ENCODE measurements around the gene DIS3L. TPM values are rescaled to one million over a fixed set of nuclear protein-coding genes. Genes with fewer than 3 reads are reported as not detected.
"Not testable (repeated sequence)": the region's sequence is repeated elsewhere in the genome, so short reads cannot be mapped to it uniquely, and the experiment has no call there.

The DIS3L gene
- 10 to 100 TPM; 23.5 to 26.3 TPM for total RNA-seq

DNA sequence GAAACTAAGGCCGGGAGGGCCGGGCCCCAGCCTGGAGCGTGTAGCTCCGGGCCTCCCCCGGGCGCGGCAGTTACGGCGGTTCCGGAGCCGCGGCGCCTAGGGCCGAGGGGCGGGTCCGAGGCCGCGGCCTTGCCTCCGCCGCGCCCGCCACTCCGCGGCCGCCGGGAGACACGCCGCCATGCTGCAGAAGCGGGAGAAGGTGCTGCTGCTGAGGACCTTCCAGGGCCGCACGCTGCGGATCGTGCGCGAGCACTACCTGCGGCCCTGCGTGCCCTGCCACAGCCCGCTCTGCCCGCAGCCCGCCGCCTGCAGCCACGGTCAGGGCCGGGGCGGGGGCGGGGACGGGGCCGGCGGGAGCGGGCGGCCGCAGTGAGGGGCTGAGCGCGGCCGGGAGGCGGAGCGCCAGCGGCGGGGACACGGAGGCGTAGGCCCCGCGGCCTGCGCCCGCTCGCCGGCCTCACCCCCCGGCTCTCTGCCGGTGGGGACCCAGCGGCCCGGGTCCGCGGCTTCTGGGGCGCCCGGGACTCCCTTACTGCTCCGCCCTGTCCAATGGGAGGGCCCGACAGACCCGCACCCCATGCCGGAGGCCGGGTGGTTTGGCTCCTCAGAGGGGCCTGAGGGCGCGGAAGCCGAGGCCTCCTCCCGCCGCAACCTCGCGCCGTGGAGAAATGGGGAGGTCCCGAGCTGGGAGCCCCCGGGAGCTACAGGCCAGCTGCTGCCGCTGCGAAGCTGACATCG lies at the start of gene DIS3L:
TSS of gene DIS3L (plus strand) at position 150 of the 738 bp plus-strand sequence. CDS start at position 179, 29 bp downstream.
- peak; percentile 68 for DNase-seq
- intact Hi-C loops (cut with micrococcal nuclease), result loop anchor here (2.0 to 10.0 kb wide), 4 partner anchors 64 to 679 kb away; partner anchors contain the start of genes INTS14, RAB11A and TIPIN
- H3K9me3 Mint-ChIP-seq, result no peaks in the 10 kb centered on the region
- no peaks in the 10 kb centered on the region for H3K27me3 Mint-ChIP-seq
- peaks cover 9% of the 10 kb centered on the region for H3K36me3 Mint-ChIP-seq
- peak within 1 kb of the TSS; percentile 89 for H3K27ac Mint-ChIP-seq
- ChIA-PET POLR2A (interaction anchor here (0.8 to 1.7 kb wide), 10 partner anchors 63 to 989 kb away, joined by 3 to 7 read pairs (median 4); partner anchors contain the start of genes HACD3, MAP2K1, RAB11A and RNU5B-1), CTCF (interaction anchor here (0.6 to 1.6 kb wide), 5 partner anchors 42 to 683 kb away, joined by 3 to 5 read pairs (median 3); partner anchors contain the start of genes INTS14 and RAB11A)
- peak within 1 kb of the TSS; percentile 84 for H3K4me3 Mint-ChIP-seq
- peaks cover 39% of the 10 kb centered on the region for H3K4me1 Mint-ChIP-seq (ENCODE audit: low read depth)

DNA sequence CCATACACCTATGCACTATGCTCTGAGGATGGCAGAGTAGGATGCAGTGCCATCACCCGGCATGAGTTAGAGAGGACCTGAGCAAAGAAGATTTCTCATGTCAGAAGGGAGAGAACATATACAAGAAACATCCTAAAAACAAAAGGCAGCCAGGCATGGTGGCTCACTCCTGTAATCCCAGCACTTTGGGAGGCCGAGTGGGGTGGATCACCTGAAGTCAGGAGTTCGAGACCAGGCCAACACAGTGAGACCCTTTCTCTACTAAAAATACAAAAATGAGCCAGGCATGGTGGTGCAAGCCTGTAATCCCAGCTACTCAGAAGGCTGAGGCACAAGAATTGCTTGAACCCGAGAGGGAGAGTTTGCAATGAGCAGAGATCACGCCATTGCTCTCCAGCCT lies 47.5 kb upstream of the DIS3L start:
- H3K36me3 Mint-ChIP-seq; POLR2A ChIA-PET; H3K4me1 Mint-ChIP-seq (ENCODE audit: low read depth); DNase-seq; intact Hi-C loops (cut with micrococcal nuclease); CTCF ChIA-PET; H3K4me3 Mint-ChIP-seq; H3K27ac Mint-ChIP-seq; H3K9me3 Mint-ChIP-seq: not testable (repeated sequence)
- peaks cover 29% of the 10 kb centered on the region for H3K27me3 Mint-ChIP-seq

DNA sequence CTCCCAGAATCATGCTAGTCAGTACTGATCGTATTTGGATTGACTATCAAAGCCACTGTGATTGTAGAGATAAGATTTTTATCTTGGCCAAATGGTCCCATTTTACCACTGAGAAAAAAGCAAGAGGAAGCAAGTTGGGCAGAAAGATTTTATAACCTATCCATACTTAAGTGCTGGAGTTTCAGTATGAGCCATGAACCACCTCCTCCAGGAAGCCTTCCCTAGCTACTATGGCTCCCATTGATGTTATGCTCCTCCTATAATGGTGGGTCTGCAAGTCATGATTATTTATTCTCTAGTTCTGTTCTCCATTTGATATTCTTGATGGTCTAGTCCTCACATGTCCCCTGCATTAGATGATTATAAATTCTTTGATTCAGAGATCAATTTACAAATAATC lies 46.4 kb upstream of the DIS3L start:
- H3K36me3 Mint-ChIP-seq, result no peaks in the 10 kb centered on the region
- CTCF ChIA-PET, result no interaction called here

DNA sequence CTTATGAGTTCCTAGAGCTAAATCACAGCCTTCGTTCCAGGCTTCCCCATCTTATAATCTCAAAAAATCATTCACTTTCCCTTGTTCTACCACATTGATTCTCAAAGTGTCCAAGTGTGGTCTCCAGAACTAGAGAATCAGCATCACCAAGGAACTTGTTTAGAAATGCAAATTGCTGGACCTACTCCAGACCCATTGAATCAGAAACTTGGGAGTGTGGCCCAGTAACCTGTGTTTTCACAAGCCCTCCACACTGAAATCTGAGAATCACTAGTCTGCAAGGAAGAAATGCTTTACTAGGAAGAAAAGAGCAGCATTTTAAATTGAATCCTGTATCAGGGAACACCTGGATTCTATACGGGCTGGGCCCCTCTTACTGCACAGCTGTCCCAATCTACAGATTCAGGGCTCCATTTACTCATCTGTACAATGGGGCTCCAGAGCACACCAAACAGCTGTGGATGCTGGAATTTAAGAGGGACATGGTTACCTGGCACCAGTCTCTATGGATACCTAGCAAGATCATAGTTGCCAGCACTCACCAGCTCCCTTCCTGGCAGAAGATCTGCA lies 43.7 kb upstream of the DIS3L start:
- CTCF ChIA-PET, result interaction anchor here (0.6 kb wide), 1 partner anchor 163 kb away, joined by 3 read pairs; no protein-coding TSS in a partner anchor
- POLR2A ChIA-PET, result no interaction called here
- H3K9me3 Mint-ChIP-seq, result no peaks in the 10 kb centered on the region
- H3K36me3 Mint-ChIP-seq, result no peaks in the 10 kb centered on the region
- intact Hi-C loops (cut with micrococcal nuclease), result loop anchor here (5.0 kb wide), 2 partner anchors 38 to 248 kb away; partner anchors contain the start of gene SNAPC5
- no peak overlapping the region for H3K4me3 Mint-ChIP-seq
- peaks cover 47% of the 10 kb centered on the region for H3K27me3 Mint-ChIP-seq
- no peak overlapping the region for H3K27ac Mint-ChIP-seq
- H3K4me1 Mint-ChIP-seq (ENCODE audit: low read depth), result peaks cover 9% of the 10 kb centered on the region
- no peak for DNase-seq

More for the DNA sequence above, 46.4 kb upstream of the DIS3L start:
- intact Hi-C loops (cut with micrococcal nuclease), result no loop called here
- Mint-ChIP-seq H3K9me3 (no peaks in the 10 kb centered on the region), H3K4me3 (no peak overlapping the region), H3K27me3 (peaks cover 35% of the 10 kb centered on the region), H3K4me1 (ENCODE audit: low read depth) (no peaks in the 10 kb centered on the region), H3K27ac (no peak overlapping the region)
- DNase-seq, result no peak
- POLR2A ChIA-PET, result no interaction called here

DNA sequence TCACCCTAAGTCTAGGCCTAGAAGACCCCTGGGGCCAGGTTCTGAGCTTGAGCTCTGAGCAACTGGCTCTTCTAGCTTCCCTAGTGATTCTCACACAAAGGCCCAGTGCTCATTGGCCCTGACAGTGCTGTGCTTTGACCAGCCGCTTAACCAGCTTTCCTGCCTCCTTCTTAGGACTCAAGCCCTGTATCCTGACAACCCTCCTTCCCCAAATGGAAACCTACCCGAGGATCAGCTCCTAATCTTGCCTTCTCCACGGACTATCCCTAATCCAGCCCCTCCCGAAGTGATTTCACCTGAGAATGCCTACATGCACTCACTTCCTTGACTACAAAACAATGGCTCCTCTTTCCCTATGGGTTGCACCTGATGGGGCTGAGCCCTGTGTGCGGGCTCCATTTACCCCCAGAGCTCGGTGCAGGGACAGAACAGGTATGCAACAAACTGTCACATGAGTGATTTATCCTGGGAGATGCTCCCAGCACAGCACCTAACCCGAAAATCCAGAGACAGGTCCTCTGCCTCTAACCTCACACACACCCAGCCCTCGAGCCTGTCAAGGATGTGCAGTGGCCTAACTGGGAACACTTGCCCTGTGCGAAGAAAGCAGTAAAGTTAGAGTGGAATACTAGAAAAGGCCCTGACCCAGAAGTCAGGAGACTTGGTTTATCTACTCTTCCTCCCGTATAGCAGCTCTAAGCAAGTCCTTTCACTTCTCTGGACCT lies 42.1 kb upstream of the DIS3L start:
- Mint-ChIP-seq H3K27me3 (peaks cover 56% of the 10 kb centered on the region), H3K9me3 (no peaks in the 10 kb centered on the region), H3K27ac (no peak overlapping the region), H3K4me3 (no peak overlapping the region), H3K36me3 (no peaks in the 10 kb centered on the region), H3K4me1 (ENCODE audit: low read depth) (peaks cover 9% of the 10 kb centered on the region)
- intact Hi-C loops (cut with micrococcal nuclease), result loop anchor here (5.0 kb wide), 2 partner anchors 36 to 246 kb away; partner anchors contain the start of gene SNAPC5
- CTCF ChIA-PET, result interaction anchor here (1.0 to 1.6 kb wide), 6 partner anchors 10 to 43 kb away, joined by 3 to 9 read pairs (median 5); no protein-coding TSS in a partner anchor
- no peak for DNase-seq
- POLR2A ChIA-PET, result no interaction called here

DNA sequence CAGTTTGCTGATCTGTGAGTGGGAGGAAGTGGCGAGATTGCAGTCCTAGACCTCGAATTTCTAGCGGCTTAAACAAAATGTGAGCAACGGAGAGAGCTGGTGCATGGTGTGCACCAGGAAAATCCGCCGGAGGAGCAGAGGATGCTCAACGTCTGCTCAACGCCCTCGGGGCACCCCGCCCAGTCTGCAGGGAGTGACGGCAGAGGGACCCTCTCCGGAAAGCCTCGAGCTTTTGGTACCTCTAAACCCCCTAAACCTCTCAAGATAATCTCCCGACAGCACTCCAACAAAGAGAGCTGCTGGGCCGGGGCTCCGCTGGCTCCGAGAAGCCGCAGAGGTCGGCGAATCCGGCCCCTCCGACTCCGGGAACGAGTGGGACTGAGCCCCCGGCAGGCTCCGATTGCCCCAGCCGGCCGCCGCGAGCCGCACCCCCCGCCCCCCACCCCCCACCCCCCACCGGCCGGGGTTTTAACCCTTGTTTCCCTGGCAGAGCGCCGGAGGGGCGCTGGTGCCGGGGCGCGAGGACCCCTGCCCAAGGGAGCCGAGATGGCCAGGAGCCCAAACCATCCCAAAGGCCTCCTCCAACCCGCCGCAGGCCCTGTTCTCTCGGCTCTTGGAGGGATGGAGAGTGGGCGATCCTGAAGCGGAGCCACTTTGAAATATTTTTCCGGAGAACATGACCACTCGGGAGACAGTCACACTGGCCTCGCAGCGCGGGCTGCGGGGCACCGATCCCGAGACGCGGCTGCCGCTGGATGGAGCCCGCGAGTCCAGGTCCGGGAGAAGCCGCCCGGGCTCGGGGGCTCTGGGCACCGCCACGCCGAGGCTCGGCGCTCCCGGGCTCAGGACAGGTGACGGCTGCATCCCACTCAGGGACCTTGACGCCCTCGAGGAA lies 41.3 kb upstream of the DIS3L start:
- no peaks in the 10 kb centered on the region for H3K9me3 Mint-ChIP-seq
- intact Hi-C loops (cut with micrococcal nuclease), result loop anchor here (5.0 kb wide), 2 partner anchors 35 to 245 kb away; partner anchors contain the start of gene SNAPC5
- peaks cover 58% of the 10 kb centered on the region for H3K27me3 Mint-ChIP-seq
- no peak overlapping the region for H3K27ac Mint-ChIP-seq
- H3K36me3 Mint-ChIP-seq, result no peaks in the 10 kb centered on the region
- peaks cover 9% of the 10 kb centered on the region for H3K4me1 Mint-ChIP-seq (ENCODE audit: low read depth)
- ChIA-PET CTCF (interaction anchor here (1.0 to 1.6 kb wide), 6 partner anchors 11 to 43 kb away, joined by 3 to 9 read pairs (median 5); no protein-coding TSS in a partner anchor), POLR2A (no interaction called here)
- H3K4me3 Mint-ChIP-seq, result peak overlapping the region; percentile 60
- peak; percentile 65 for DNase-seq

DNA sequence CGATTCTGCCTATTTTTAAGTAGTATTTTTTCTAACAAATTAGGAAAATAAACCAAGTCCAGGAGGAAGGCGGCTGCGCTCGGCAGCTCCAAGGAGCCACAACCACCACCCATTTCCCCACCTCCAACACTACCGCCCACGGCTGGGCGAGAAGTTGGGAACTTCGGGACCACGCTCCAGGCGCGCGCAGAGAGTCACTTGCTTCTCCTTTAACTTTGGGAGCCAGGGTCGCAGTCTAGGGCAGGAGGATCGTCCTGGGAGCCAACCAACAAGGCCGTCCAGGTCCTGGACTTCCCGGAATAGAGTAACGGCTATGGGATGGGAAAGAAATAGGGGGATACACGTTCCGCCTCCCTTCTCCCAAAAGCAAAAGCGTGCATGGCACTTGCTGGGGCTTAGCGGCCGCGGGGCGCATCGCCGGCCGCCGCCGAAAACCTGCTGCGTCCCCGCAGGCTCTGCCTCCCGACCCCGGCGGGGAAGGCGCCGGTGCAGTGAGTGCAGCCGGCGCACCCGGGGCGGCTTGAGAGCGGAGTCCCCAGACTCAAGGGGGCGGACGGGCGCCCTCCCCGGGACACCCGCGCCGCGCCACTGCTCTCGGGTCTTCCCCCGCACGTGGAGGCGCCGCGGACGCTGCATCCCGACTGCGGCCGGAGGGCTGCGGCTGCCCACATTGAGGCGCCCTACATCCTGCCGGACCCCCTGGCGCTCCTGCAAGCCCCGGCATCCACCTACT lies 40.5 kb upstream of the DIS3L start:
- Mint-ChIP-seq H3K27me3 (peaks cover 58% of the 10 kb centered on the region), H3K36me3 (no peaks in the 10 kb centered on the region), H3K27ac (no peak overlapping the region), H3K4me3 (peak overlapping the region; percentile 60), H3K4me1 (ENCODE audit: low read depth) (peaks cover 9% of the 10 kb centered on the region), H3K9me3 (no peaks in the 10 kb centered on the region)
- CTCF ChIA-PET, result interaction anchor here (0.8 to 1.6 kb wide), 3 partner anchors 35 to 38 kb away, joined by 3 to 9 read pairs (median 5); no protein-coding TSS in a partner anchor
- peak; percentile 27 for DNase-seq
- POLR2A ChIA-PET, result no interaction called here
- intact Hi-C loops (cut with micrococcal nuclease), result loop anchor here (5.0 kb wide), 2 partner anchors 34 to 244 kb away; partner anchors contain the start of gene SNAPC5

DNA sequence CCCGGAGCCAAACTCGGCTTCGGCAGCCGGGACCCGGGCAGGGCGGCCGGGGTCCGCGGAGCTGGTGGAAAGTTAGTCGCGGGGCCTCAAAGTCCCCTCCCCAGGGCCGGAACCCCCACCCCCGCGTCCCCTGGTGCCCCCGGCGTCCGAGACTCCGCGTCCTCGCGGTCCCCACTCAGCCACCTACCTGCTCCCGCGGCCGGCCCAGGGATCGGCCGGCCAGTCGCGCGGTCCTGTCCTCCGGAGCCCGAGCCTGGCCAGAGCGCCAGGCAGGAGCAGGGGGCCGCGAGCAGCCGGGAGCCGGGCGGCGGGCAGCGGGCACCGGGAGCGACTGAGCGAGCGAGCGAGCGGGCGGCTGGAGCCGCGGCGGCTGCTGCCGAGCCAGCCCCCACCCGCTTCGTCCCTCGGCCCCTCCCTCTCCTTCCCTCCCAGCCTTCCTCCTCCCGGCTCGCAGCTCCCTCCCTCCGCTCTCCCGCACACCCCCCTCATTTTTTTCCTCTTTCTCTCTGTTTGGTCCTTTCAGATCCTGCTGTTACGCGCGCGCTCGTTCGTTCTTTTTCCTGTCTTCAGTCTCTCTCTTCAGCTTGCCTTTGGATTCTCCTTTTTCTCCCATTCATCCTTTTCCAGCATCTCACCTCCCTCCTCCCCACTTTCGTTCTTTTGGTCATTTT lies 39.8 kb upstream of the DIS3L start, which contains the start of gene MEGF11:
TSS of gene MEGF11 (minus strand) at position 333 of the 671 bp plus-strand sequence. CDS start 125,347 bp downstream, outside the sequence.
- ChIA-PET POLR2A (interaction anchor here (0.9 kb wide), 1 partner anchor 254 kb away, joined by 3 read pairs; no protein-coding TSS in a partner anchor), CTCF (interaction anchor here (0.8 kb wide), 1 partner anchor 35 kb away, joined by 3 read pairs; no protein-coding TSS in a partner anchor)
- no peaks in the 10 kb centered on the region for H3K9me3 Mint-ChIP-seq
- H3K36me3 Mint-ChIP-seq, result no peaks in the 10 kb centered on the region
- DNase-seq, result no peak
- intact Hi-C loops (cut with micrococcal nuclease), result loop anchor here (5.0 kb wide), 2 partner anchors 34 to 244 kb away; partner anchors contain the start of gene SNAPC5
- H3K27me3 Mint-ChIP-seq, result peaks cover 56% of the 10 kb centered on the region
- peaks cover 9% of the 10 kb centered on the region for H3K4me1 Mint-ChIP-seq (ENCODE audit: low read depth)
- H3K4me3 Mint-ChIP-seq, result peak within 1 kb of the TSS; percentile 67
- no peak within 1 kb of the TSS for H3K27ac Mint-ChIP-seq

DNA sequence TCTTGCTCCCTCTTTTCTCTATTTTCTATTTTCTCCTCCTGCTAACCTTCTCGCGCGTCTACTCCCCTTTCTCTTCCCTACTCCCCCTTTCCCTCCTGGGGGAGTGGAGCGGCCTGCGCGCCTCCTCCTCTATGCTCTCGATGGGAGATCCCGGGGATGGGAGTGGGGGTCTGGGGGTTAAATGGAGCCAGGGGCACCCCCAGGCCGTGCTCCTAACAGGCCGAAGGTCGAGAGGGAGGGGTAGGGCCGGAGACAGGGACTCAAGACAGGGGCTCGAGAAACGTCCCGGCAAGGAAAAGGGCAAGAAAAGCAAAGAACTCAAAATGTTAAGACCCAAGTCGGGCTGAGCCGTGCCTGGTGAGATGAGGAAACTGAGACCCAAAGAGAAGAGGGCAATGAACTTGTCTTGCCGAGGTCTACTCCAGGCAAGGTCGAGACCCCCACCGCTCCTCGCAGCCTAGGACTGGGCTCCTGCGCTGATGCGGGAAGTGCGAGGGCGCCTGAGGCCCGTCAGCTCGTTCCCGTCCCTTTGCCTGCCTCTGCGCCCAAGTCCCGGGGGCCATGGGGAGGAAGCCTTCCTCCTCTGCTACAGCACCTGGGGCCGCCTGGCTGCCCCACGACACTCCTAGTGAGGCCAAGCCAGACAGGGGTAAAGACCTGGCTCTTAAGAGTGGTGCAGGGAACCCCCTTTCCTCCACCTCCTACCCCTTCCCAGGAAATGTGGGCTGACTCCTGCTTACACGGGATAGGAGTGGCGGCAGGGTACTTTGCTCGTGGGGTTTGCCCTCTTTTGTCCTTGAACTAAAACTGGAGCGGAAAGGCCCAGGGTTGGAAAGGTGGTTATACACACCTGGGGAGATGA lies 39.0 kb upstream of the DIS3L start:
- intact Hi-C loops (cut with micrococcal nuclease), result loop anchor here (5.0 kb wide), 2 partner anchors 33 to 243 kb away; partner anchors contain the start of gene SNAPC5
- no peak for DNase-seq
- H3K36me3 Mint-ChIP-seq, result no peaks in the 10 kb centered on the region
- no peak overlapping the region for H3K27ac Mint-ChIP-seq
- POLR2A ChIA-PET, result interaction anchor here (0.5 to 0.9 kb wide), 2 partner anchors 42 to 254 kb away, joined by 3 read pairs; no protein-coding TSS in a partner anchor
- H3K4me1 Mint-ChIP-seq (ENCODE audit: low read depth), result peaks cover 9% of the 10 kb centered on the region
- H3K4me3 Mint-ChIP-seq, result peak overlapping the region; percentile 67
- CTCF ChIA-PET, result no interaction called here
- H3K9me3 Mint-ChIP-seq, result no peaks in the 10 kb centered on the region
- H3K27me3 Mint-ChIP-seq, result peaks cover 56% of the 10 kb centered on the region

Measured in activated CD4-positive, alpha-beta memory T cell treated with anti-CD3 and anti-CD28 coated beads for 36 hours (primary cell).